ENCODE data around the gene PLEKHB1.
A peak's percentile ranks its signal among the peaks of the same experiment; 100 is the strongest.

The PLEKHB1 gene

GRCh38 chr11:73636249-73636648 is 10.1 kb upstream of the PLEKHB1 start:
- no peak for DNase-seq (ENCODE audit: extremely low read depth, low read depth)
- TF ChIP-seq, protein P1, sequence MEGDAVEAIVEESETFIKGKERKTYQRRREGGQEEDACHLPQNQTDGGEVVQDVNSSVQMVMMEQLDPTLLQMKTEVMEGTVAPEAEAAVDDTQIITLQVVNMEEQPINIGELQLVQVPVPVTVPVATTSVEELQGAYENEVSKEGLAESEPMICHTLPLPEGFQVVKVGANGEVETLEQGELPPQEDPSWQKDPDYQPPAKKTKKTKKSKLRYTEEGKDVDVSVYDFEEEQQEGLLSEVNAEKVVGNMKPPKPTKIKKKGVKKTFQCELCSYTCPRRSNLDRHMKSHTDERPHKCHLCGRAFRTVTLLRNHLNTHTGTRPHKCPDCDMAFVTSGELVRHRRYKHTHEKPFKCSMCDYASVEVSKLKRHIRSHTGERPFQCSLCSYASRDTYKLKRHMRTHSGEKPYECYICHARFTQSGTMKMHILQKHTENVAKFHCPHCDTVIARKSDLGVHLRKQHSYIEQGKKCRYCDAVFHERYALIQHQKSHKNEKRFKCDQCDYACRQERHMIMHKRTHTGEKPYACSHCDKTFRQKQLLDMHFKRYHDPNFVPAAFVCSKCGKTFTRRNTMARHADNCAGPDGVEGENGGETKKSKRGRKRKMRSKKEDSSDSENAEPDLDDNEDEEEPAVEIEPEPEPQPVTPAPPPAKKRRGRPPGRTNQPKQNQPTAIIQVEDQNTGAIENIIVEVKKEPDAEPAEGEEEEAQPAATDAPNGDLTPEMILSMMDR (IDR thresholded peaks at IDR 0.05; ENCODE audit: low read depth, low read length), result no peak

- no peak for DNase-seq (ENCODE audit: extremely low read depth, low read depth)
- TF ChIP-seq, protein P1 (IDR thresholded peaks at IDR 0.05; ENCODE audit: low read depth, low read length), result no peak
These were observed 9.4 kb upstream of the PLEKHB1 start for GRCh38 chr11:73637012-73637411.

GRCh38 chr11:73640592-73640991 is 5.8 kb upstream of the PLEKHB1 start:
- TF ChIP-seq, protein P1 (IDR thresholded peaks at IDR 0.05; ENCODE audit: low read depth, low read length), result no peak
- DNase-seq (ENCODE audit: extremely low read depth, low read depth), result no peak

GRCh38 chr11:73641668-73642067 is 4.7 kb upstream of the PLEKHB1 start:
- TF ChIP-seq, protein P1 (IDR thresholded peaks at IDR 0.05; ENCODE audit: low read depth, low read length), result no peak
- DNase-seq (ENCODE audit: extremely low read depth, low read depth), result no peak

- TF ChIP-seq, protein P1 (IDR thresholded peaks at IDR 0.05; ENCODE audit: low read depth, low read length), result no peak
- DNase-seq (ENCODE audit: extremely low read depth, low read depth), result no peak
These were observed 1.0 kb upstream of the PLEKHB1 start for GRCh38 chr11:73645121-73645969.

DNA sequence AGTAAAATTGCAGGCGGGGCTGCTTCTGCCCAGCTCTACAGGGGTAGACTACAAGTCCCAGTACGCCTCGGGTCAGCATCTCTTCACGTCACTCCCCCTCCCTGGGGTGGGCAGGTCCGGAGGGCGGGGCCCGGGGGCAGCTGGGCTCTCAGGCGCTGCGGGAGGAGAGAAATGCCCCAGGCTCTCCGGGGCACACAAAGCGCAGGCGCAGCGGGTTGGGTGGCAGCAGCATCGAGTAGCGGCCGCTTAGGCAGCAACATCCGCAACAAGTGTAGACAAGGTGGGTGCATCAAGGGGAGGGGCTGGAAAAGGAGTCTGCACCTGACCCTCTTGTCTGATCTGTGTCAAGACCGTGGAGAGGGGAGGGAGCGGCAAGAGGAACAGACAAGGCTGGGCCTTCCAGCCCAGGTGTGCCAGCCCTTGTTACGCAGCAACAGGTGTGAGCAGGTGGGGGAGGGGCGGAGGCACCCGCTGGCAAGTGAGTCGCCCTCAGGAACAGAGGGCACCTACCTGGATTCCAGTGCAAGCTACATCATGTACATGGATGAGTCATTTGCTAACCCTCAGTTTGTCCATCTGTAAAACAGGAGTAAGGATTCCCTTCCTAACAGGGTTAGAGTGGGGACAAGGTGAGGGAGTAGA is 1.2 kb downstream of the PLEKHB1 start:
- DNase-seq (ENCODE audit: extremely low read depth, low read depth), result peak; percentile 38

More for the DNA sequence above, 1.2 kb downstream of the PLEKHB1 start:
- TF ChIP-seq, protein P1 (IDR thresholded peaks at IDR 0.05; ENCODE audit: low read depth, low read length), result no peak

All from AG09319 (cell line).